Mononuclear cell (primary cell): ENCODE data around the gene SARS1. TPM values are rescaled to one million over a fixed set of nuclear protein-coding genes. Genes with fewer than 3 reads are reported as not detected.

Experiments used
- H3K27me3 ChIP-seq: 2 replicates; pipeline ENCODE4 v1.6.0; 2011; ENCODE audit warnings: low read length, control low read depth; ENCODE audit not compliant: insufficient read depth
- H3K4me1 ChIP-seq: 2 replicates; pipeline ENCODE4 v1.5.1; 2011; ENCODE audit warnings: mild to moderate bottlenecking, low read length, control low read depth; ENCODE audit not compliant: insufficient read depth
- H3K4me3 ChIP-seq: 2 replicates; pipeline ENCODE4 v1.5.1; 2011; ENCODE audit warnings: mild to moderate bottlenecking, low read length, moderate library complexity
- H3K9me3 ChIP-seq: 2 replicates; pipeline ENCODE4 v1.5.1; 2011; ENCODE audit warnings: low read depth, mild to moderate bottlenecking, control low read depth, low read length
- total RNA-seq: library from RNA; depleted of rRNA; stranded (reverse); fragments of >200 nt; gene quantifications from one replicate; pipeline ENCODE4 v1.2.3, GENCODE V29; 2012

SARS1 gene
- total RNA-seq, 1 donor = 87.1 TPM

- Histone ChIP-seq H3K9me3 (no peaks in the 10 kb centered on the region), H3K27me3 (no peaks in the 10 kb centered on the region), H3K4me3 (no peak overlapping the region), H3K4me1 (peaks cover 39% of the 10 kb centered on the region)
These were observed 27.0 kb upstream of the SARS1 start for GRCh38 chr1:109186733-109187086.

GRCh38 chr1:109187127-109187526 lies 26.6 kb upstream of the SARS1 start:
- Histone ChIP-seq H3K9me3 (no peaks in the 10 kb centered on the region), H3K27me3 (no peaks in the 10 kb centered on the region), H3K4me1 (peaks cover 39% of the 10 kb centered on the region), H3K4me3 (no peak overlapping the region)

DNA sequence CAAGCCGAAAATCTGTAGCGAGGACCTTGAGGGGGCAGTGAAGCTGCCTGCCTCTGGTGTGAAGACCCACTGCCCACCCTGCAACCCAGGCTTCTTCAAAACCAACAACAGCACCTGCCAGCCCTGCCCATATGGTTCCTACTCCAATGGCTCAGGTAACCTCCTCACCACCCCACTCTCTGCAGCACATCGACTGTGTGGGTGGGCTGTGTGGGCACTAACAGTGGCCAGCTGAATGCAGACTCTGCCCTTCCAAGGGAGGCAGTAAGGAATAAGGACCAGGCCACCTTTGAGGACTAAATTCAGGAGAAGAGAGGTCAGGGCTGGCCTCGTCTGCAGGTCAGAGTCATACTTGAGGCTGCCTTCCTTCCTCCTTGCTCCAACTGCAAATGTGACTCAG lies 25.5 kb upstream of the SARS1 start:
- peaks cover 39% of the 10 kb centered on the region for H3K4me1 ChIP-seq
- no peaks in the 10 kb centered on the region for H3K9me3 ChIP-seq
- no peaks in the 10 kb centered on the region for H3K27me3 ChIP-seq
- H3K4me3 ChIP-seq = no peak overlapping the region

DNA sequence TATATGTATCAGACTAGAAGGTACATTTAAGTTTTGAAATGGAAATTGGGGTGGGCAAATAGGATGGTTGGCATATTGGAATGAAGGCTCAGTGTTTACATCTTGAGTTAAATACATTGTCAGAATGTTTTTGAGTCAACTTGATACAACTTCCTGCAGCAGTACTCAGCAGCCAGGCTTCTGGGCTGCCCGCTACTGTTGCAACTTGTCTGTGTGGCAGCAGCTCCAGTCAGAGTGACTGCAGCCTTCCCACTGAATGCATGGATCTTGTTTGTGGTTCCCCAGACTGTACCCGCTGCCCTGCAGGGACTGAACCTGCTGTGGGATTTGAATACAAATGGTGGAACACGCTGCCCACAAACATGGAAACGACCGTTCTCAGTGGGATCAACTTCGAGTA lies 24.9 kb upstream of the SARS1 start:
- Histone ChIP-seq H3K9me3 (no peaks in the 10 kb centered on the region), H3K4me1 (peaks cover 45% of the 10 kb centered on the region), H3K4me3 (no peak overlapping the region), H3K27me3 (no peaks in the 10 kb centered on the region)

DNA sequence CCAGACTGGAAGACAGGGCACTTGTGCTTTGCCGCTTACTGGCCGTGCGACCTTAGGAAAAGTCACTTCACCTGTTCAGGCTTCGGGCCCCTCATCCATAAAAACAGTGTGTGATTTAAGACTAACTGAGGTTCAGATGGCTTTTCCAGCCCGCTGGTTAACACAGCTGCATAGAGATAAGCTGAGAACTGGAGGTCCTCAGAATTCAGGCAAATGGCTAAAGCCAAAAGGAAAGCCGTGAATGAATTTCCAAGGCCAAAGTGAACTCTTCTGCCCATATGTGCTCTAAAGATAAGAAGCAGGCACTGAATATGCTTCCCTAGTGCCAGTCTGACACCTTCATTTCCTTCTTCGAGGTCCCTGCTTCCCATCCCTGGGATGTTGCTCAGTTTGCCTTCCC lies 23.5 kb upstream of the SARS1 start:
- no peaks in the 10 kb centered on the region for H3K27me3 ChIP-seq
- H3K9me3 ChIP-seq = no peaks in the 10 kb centered on the region
- H3K4me1 ChIP-seq = peaks cover 38% of the 10 kb centered on the region
- H3K4me3 ChIP-seq = no peak overlapping the region

DNA sequence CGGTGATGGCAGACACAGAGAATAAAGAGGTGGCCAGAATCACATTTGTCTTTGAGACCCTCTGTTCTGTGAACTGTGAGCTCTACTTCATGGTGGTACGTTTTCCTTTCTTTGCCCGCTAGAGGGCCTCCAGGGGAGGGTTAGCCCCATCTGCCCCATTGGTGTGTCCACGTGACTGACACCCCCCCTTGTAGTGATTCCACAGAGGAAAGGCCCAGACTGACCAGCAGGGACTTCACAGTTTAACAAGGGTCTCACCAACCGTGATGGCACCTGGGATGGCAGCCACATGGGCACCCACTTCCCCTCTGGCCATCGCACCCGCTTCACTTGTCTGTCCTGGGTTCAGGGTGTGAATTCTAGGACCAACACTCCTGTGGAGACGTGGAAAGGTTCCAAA lies 22.3 kb upstream of the SARS1 start:
- no peak overlapping the region for H3K4me3 ChIP-seq
- no peaks in the 10 kb centered on the region for H3K9me3 ChIP-seq
- H3K27me3 ChIP-seq = no peaks in the 10 kb centered on the region
- H3K4me1 ChIP-seq = peaks cover 26% of the 10 kb centered on the region

- Histone ChIP-seq H3K9me3 (no peaks in the 10 kb centered on the region), H3K27me3 (no peaks in the 10 kb centered on the region), H3K4me3 (no peak overlapping the region), H3K4me1 (peaks cover 21% of the 10 kb centered on the region)
These were observed 21.8 kb upstream of the SARS1 start for GRCh38 chr1:109191891-109192290.

DNA sequence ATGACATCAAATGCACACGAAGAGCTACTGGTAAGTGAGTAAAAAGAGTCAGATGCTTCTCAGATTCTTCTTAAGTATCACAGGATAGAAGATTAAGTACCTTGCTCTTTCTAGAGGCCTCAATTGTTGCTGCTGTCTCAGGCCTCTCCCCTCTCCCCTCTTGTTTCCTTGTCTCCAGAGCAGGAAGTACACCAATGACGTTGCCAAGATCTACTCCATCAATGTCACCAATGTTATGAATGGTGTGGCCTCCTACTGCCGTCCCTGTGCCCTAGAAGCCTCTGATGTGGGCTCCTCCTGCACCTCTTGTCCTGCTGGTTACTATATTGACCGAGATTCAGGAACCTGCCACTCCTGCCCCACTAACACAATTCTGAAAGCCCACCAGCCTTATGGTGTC lies 21.3 kb upstream of the SARS1 start:
- no peak overlapping the region for H3K4me3 ChIP-seq
- H3K9me3 ChIP-seq = no peaks in the 10 kb centered on the region
- H3K4me1 ChIP-seq = peaks cover 21% of the 10 kb centered on the region
- no peaks in the 10 kb centered on the region for H3K27me3 ChIP-seq

- no peaks in the 10 kb centered on the region for H3K9me3 ChIP-seq
- H3K4me1 ChIP-seq = peaks cover 14% of the 10 kb centered on the region
- no peak overlapping the region for H3K4me3 ChIP-seq
- H3K27me3 ChIP-seq = no peaks in the 10 kb centered on the region
These were observed 19.8 kb upstream of the SARS1 start for GRCh38 chr1:109193653-109194590.

GRCh38 chr1:109197158-109198042 lies 16.3 kb upstream of the SARS1 start:
- Histone ChIP-seq H3K27me3 (no peaks in the 10 kb centered on the region), H3K9me3 (no peaks in the 10 kb centered on the region), H3K4me1 (peaks cover 19% of the 10 kb centered on the region), H3K4me3 (no peak overlapping the region)

GRCh38 chr1:109198043-109198695 lies 15.5 kb upstream of the SARS1 start:
- Histone ChIP-seq H3K4me1 (peaks cover 19% of the 10 kb centered on the region), H3K27me3 (no peaks in the 10 kb centered on the region), H3K9me3 (no peaks in the 10 kb centered on the region), H3K4me3 (no peak overlapping the region)

DNA sequence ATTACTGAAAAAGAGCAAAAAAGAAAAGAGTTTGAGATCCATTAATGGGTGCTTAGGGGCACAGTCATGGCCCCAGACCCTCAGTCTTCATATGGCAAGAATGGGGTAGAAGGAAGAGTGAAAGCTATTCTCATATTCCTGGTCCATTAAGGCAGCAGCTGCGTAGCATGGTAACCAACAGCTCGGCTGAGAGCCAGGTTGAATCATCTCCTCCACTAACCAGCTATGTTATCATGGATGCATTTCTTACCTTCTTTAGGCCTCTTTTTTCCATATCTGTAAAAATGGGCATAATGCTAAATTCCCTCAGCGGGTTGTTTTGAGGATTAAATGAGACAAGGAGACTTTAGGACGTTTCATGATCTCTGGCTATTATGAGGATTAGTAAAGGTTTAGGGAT lies 15.0 kb upstream of the SARS1 start:
- H3K4me3 ChIP-seq = no peak overlapping the region
- H3K9me3 ChIP-seq = no peaks in the 10 kb centered on the region
- no peaks in the 10 kb centered on the region for H3K27me3 ChIP-seq
- peaks cover 13% of the 10 kb centered on the region for H3K4me1 ChIP-seq

DNA sequence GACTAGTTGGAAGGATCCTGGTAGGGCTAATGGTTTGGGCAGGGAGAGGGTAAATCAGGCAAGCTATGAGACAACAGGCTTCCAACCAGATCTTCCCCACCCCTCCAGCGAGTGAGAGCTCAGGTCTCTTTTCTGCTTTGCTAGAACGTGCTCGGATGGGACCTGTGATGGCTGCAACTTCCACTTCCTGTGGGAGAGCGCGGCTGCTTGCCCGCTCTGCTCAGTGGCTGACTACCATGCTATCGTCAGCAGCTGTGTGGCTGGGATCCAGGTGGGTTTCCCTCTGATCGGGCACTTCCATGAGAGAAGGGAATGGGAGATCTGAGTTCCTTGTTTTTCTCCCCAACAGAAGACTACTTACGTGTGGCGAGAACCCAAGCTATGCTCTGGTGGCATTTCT lies 14.0 kb upstream of the SARS1 start:
- Histone ChIP-seq H3K4me3 (no peak overlapping the region), H3K27me3 (no peaks in the 10 kb centered on the region), H3K4me1 (peaks cover 10% of the 10 kb centered on the region), H3K9me3 (no peaks in the 10 kb centered on the region)

GRCh38 chr1:109201123-109201703 lies 12.5 kb upstream of the SARS1 start:
- H3K27me3 ChIP-seq = no peaks in the 10 kb centered on the region
- H3K4me3 ChIP-seq = no peak overlapping the region
- H3K9me3 ChIP-seq = no peaks in the 10 kb centered on the region
- H3K4me1 ChIP-seq = peaks cover 10% of the 10 kb centered on the region

- no peak overlapping the region for H3K4me3 ChIP-seq
- H3K27me3 ChIP-seq = no peaks in the 10 kb centered on the region
- peaks cover 5% of the 10 kb centered on the region for H3K4me1 ChIP-seq
- H3K9me3 ChIP-seq = no peaks in the 10 kb centered on the region
These were observed 9.2 kb upstream of the SARS1 start for GRCh38 chr1:109204484-109204883.
